ENCODE data around the gene AADAT. TPM values are rescaled to one million over a fixed set of nuclear protein-coding genes. Genes with fewer than 3 reads are reported as not detected.

The AADAT gene
- total and polyA plus RNA-seq, 4 donors = 3.8 to 16.1 (median 12.4) TPM

DNA sequence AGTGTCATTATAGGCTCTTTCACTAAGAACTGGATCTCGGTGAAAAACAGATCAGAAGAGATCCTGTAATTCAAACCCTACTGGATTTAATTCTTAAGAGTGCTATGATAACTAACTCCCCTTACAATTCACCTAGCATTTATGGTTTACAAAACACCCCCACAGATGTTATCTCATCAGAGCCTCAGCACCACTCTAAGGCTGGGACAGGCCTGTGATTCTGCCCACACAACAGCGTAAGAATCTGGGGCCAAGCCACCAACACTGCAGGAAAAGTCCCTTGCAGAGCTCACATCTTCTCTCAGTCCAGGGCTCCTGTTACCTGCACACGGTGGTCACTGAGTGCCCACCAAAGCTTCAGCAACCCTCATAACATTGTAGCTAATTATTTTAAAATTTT is 72.5 kb downstream of the AADAT start:
- Histone ChIP-seq H3K36me3 (ENCODE audit: control insufficient read depth in 4 of 4, insufficient read depth in 3 of 4, low read depth in 1 of 4, low read length in 3 of 4) (peaks cover 0 to 4% (median 0%) of the 10 kb centered on the region in 4 donors), H3K27me3 (ENCODE audit: control insufficient read depth in 4 of 4, insufficient read depth in 4 of 4, low read length in 3 of 4) (no peaks in the 10 kb centered on the region), H3K27ac (ENCODE audit: low read depth in 1 of 2, low read length in 2 of 2) (no peak overlapping the region), H3K9ac (ENCODE audit: low read depth in 1 of 2, low read length in 2 of 2) (no peak overlapping the region), H3K4me1 (ENCODE audit: control insufficient read depth in 4 of 4, insufficient read depth in 4 of 4, low read length in 3 of 4) (peaks cover 0 to 5% (median 0%) of the 10 kb centered on the region in 4 donors), H3K4me3 (ENCODE audit: low read depth in 1 of 3, low read length in 3 of 3) (no peak overlapping the region), H3K9me3 (ENCODE audit: control insufficient read depth in 4 of 4, low read length in 3 of 4) (no peaks in the 10 kb centered on the region)
- WGBS = 76% methylated on average over 3 of the region's 3 CpGs
- TF ChIP-seq, protein P1, sequence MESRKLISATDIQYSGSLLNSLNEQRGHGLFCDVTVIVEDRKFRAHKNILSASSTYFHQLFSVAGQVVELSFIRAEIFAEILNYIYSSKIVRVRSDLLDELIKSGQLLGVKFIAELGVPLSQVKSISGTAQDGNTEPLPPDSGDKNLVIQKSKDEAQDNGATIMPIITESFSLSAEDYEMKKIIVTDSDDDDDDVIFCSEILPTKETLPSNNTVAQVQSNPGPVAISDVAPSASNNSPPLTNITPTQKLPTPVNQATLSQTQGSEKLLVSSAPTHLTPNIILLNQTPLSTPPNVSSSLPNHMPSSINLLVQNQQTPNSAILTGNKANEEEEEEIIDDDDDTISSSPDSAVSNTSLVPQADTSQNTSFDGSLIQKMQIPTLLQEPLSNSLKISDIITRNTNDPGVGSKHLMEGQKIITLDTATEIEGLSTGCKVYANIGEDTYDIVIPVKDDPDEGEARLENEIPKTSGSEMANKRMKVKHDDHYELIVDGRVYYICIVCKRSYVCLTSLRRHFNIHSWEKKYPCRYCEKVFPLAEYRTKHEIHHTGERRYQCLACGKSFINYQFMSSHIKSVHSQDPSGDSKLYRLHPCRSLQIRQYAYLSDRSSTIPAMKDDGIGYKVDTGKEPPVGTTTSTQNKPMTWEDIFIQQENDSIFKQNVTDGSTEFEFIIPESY (IDR thresholded peaks at IDR 0.05) = no peak
- TF ChIP-seq, protein P2, sequence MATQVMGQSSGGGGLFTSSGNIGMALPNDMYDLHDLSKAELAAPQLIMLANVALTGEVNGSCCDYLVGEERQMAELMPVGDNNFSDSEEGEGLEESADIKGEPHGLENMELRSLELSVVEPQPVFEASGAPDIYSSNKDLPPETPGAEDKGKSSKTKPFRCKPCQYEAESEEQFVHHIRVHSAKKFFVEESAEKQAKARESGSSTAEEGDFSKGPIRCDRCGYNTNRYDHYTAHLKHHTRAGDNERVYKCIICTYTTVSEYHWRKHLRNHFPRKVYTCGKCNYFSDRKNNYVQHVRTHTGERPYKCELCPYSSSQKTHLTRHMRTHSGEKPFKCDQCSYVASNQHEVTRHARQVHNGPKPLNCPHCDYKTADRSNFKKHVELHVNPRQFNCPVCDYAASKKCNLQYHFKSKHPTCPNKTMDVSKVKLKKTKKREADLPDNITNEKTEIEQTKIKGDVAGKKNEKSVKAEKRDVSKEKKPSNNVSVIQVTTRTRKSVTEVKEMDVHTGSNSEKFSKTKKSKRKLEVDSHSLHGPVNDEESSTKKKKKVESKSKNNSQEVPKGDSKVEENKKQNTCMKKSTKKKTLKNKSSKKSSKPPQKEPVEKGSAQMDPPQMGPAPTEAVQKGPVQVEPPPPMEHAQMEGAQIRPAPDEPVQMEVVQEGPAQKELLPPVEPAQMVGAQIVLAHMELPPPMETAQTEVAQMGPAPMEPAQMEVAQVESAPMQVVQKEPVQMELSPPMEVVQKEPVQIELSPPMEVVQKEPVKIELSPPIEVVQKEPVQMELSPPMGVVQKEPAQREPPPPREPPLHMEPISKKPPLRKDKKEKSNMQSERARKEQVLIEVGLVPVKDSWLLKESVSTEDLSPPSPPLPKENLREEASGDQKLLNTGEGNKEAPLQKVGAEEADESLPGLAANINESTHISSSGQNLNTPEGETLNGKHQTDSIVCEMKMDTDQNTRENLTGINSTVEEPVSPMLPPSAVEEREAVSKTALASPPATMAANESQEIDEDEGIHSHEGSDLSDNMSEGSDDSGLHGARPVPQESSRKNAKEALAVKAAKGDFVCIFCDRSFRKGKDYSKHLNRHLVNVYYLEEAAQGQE (IDR thresholded peaks at IDR 0.05) = no peak
- no peak for TF ChIP-seq HNF4A (conservative IDR thresholded peaks at IDR 0.05)
- TF ChIP-seq EGR1 (IDR thresholded peaks at IDR 0.05; ENCODE audit: low read depth in 2 of 2) = no peak
- no peak for DNase-seq (ENCODE audit: low spot score)

DNA sequence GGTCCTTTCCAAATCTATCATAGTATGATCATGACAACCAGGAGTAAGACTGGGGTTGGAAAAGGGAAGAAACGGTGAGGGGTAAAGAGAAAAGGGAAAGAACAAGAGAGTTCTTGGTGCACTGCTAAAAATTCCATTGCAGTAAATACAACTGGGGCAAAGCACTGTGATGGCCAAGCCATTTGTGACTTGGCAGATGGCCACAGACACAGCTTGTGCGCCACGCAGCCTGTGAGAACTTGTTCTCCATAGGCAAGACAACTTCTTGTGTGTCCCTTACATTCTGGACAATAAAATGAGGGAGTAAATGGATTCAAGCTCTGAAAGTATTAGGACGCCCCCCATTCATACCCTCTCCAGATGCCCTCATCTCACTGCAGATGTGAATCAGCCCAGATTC is 74.5 kb downstream of the AADAT start:
- 94% methylated on average over 4 of the region's 4 CpGs for WGBS
- H3K4me3 ChIP-seq (ENCODE audit: low read depth in 1 of 3, low read length in 3 of 3) = no peak overlapping the region
- H3K36me3 ChIP-seq (ENCODE audit: control insufficient read depth in 4 of 4, insufficient read depth in 3 of 4, low read depth in 1 of 4, low read length in 3 of 4) = no peaks in the 10 kb centered on the region
- peaks cover 0 to 9% (median 0%) of the 10 kb centered on the region in 4 donors for H3K4me1 ChIP-seq (ENCODE audit: control insufficient read depth in 4 of 4, insufficient read depth in 4 of 4, low read length in 3 of 4)
- H3K9ac ChIP-seq (ENCODE audit: low read depth in 1 of 2, low read length in 2 of 2) = no peak overlapping the region
- no peaks in the 10 kb centered on the region for H3K9me3 ChIP-seq (ENCODE audit: control insufficient read depth in 4 of 4, low read length in 3 of 4)
- H3K27ac ChIP-seq (ENCODE audit: low read depth in 1 of 2, low read length in 2 of 2) = no peak overlapping the region
- TF ChIP-seq YY1 (IDR thresholded peaks at IDR 0.05) = no peak
- TF ChIP-seq EGR1 (IDR thresholded peaks at IDR 0.05; ENCODE audit: low read depth in 2 of 2) = no peak
- H3K27me3 ChIP-seq (ENCODE audit: control insufficient read depth in 4 of 4, insufficient read depth in 4 of 4, low read length in 3 of 4) = no peaks in the 10 kb centered on the region
- DNase-seq (ENCODE audit: low spot score) = no peak

DNA sequence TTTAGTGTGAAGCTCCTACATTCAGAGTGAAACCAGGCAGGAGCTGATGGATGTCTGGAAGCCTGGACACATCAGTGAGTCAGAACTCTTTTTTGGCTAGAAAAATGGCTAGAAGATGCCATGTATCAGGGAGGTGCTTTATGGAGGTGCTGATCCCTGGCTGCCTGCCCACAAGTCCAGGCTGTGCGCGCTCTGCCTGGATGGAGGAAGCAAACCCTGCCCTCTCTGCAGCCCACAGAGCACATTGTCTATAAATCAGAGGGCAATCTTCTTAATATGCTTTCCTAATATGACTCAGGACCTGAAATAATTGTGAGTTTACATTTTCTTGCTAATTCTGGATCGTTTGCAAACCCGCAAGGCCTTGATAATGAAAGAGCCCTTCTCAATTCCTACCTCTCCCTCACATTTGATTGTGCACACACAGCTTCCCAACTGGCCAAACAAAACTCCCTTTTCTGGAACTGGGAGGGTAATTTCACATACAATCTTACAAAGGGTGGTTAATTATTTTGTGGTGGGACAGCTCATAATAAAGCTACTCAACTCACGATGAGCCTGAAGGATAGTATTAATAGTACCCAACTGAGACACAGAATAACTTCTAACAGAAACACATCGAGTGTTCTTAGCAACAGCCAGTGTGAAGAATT is 75.3 kb downstream of the AADAT start:
- Histone ChIP-seq H3K27me3 (ENCODE audit: control insufficient read depth in 4 of 4, insufficient read depth in 4 of 4, low read length in 3 of 4) (no peaks in the 10 kb centered on the region), H3K36me3 (ENCODE audit: control insufficient read depth in 4 of 4, insufficient read depth in 3 of 4, low read depth in 1 of 4, low read length in 3 of 4) (no peaks in the 10 kb centered on the region), H3K9ac (ENCODE audit: low read depth in 1 of 2, low read length in 2 of 2) (no peak overlapping the region), H3K4me3 (ENCODE audit: low read depth in 1 of 3, low read length in 3 of 3) (no peak overlapping the region), H3K27ac (ENCODE audit: low read depth in 1 of 2, low read length in 2 of 2) (no peak overlapping the region), H3K9me3 (ENCODE audit: control insufficient read depth in 4 of 4, low read length in 3 of 4) (no peaks in the 10 kb centered on the region), H3K4me1 (ENCODE audit: control insufficient read depth in 4 of 4, insufficient read depth in 4 of 4, low read length in 3 of 4) (peaks cover 0 to 9% (median 0%) of the 10 kb centered on the region in 4 donors)
- WGBS = 78% methylated on average over 6 of the region's 6 CpGs
- no peak for TF ChIP-seq RAD21 (IDR thresholded peaks at IDR 0.05)
- no peak for TF ChIP-seq GABPA (IDR thresholded peaks at IDR 0.05 in 1 of 2, conservative IDR thresholded peaks at IDR 0.05 in 1 of 2)
- TF ChIP-seq YY1 (IDR thresholded peaks at IDR 0.05) = no peak
- no peak for TF ChIP-seq FOXA1 (IDR thresholded peaks at IDR 0.05)
- no peak for TF ChIP-seq HNF4A (conservative IDR thresholded peaks at IDR 0.05)
- no peak for TF ChIP-seq TAF1 (conservative IDR thresholded peaks at IDR 0.05)
- TF ChIP-seq, protein P2 (IDR thresholded peaks at IDR 0.05) = no peak
- DNase-seq (ENCODE audit: low spot score) = no peak

Measured in liver (tissue), 9 donors.